SK-N-SH treated with all-trans-retinoic acid at 6 μM for 48 hours (cell line): ENCODE measurements around the gene IARS2.
A peak's percentile ranks its signal among the peaks of the same experiment; 100 is the strongest.
"Not testable (repeated sequence)": the region's sequence is repeated elsewhere in the genome, so short reads cannot be mapped to it uniquely, and the experiment has no call there.

Source experiments
- ATAC-seq: fragments of 200-7000 bp; cut with Tn5 transposase; 3 replicates; pipeline ENCODE4 v1.9.1; 2020; ENCODE audit warnings: mild to moderate bottlenecking, moderate library complexity
- ARNTL ChIP-seq: fragments of 450-650 bp; formaldehyde crosslinking; IDR thresholded peaks from 2 replicates; pipeline ENCODE4 v1.5.0; 2020; ENCODE audit warnings: low read depth, mild to moderate bottlenecking, moderate library complexity, borderline replicate concordance
- BACH2 ChIP-seq: fragments of 250-450 bp; sonication (Bioruptor Pico); IDR thresholded peaks from 2 replicates; pipeline ENCODE4 v1.9.0; 2021; ENCODE audit warnings: mild to moderate bottlenecking, borderline replicate concordance
- CREB5 ChIP-seq: fragments of 250-450 bp; sonication (Bioruptor Pico); IDR thresholded peaks from 2 replicates; pipeline ENCODE4 v1.5.1; 2020; ENCODE audit warnings: low read depth, mild to moderate bottlenecking, moderate library complexity
- ESRRG ChIP-seq: fragments of 250-450 bp; sonication (Bioruptor Pico); IDR thresholded peaks from 2 replicates; pipeline ENCODE4 v1.6.1; 2021; ENCODE audit warnings: mild to moderate bottlenecking
- GLIS3 ChIP-seq: fragments of 250-450 bp; sonication (Bioruptor Pico); IDR thresholded peaks from 2 replicates; pipeline ENCODE4 v1.5.0; 2020; ENCODE audit warnings: mild to moderate bottlenecking, moderate library complexity
- ISL1 ChIP-seq: fragments of 250-450 bp; sonication (Bioruptor Pico); IDR thresholded peaks from 2 replicates; pipeline ENCODE4 v2.1.2; 2022; ENCODE audit warnings: mild to moderate bottlenecking, moderate library complexity
- OSR1 ChIP-seq: fragments of 250-450 bp; sonication (Bioruptor Pico); IDR thresholded peaks from 2 replicates; pipeline ENCODE4 v1.8.0; 2022; ENCODE audit warnings: moderate library complexity, mild to moderate bottlenecking, inconsistent platforms
- PATZ1 ChIP-seq: fragments of 250-450 bp; sonication (Bioruptor Pico); IDR thresholded peaks from 2 replicates; pipeline ENCODE4 v1.8.0; 2020; ENCODE audit warnings: mild to moderate bottlenecking, moderate library complexity, borderline replicate concordance
- POU6F1 ChIP-seq: fragments of 250-450 bp; sonication (Bioruptor Pico); IDR thresholded peaks from 2 replicates; pipeline ENCODE4 v1.8.0; 2021; ENCODE audit warnings: low read depth, mild to moderate bottlenecking, moderate library complexity, borderline replicate concordance
- PPARA ChIP-seq: fragments of 250-450 bp; sonication (Bioruptor Pico); IDR thresholded peaks from 2 replicates; pipeline ENCODE4 v1.5.0; 2020; ENCODE audit warnings: mild to moderate bottlenecking, borderline replicate concordance
- RARB ChIP-seq: fragments of 250-450 bp; sonication (Bioruptor Pico); IDR thresholded peaks from 2 replicates; pipeline ENCODE4 v1.8.0; 2021; ENCODE audit warnings: mild to moderate bottlenecking, moderate library complexity
- SNAI2 ChIP-seq: fragments of 250-450 bp; sonication (Bioruptor Pico); IDR thresholded peaks from 2 replicates; pipeline ENCODE4 v1.5.0; 2020; ENCODE audit warnings: mild to moderate bottlenecking, moderate library complexity
- TCF4 ChIP-seq: fragments of 250-450 bp; sonication (Bioruptor Pico); IDR thresholded peaks from 2 replicates; pipeline ENCODE4 v1.8.0; 2021; ENCODE audit warnings: mild to moderate bottlenecking, moderate library complexity, borderline replicate concordance
- TOX ChIP-seq: fragments of 250-450 bp; sonication (Bioruptor Pico); IDR thresholded peaks from 2 replicates; pipeline ENCODE4 v1.8.0; 2021; ENCODE audit warnings: mild to moderate bottlenecking, moderate library complexity, borderline replicate concordance
- TSHZ2 ChIP-seq: fragments of 250-450 bp; sonication (Bioruptor Pico); IDR thresholded peaks from 2 replicates; pipeline ENCODE4 v1.5.0; 2020; ENCODE audit warnings: mild to moderate bottlenecking, moderate library complexity
- ZC3H10 ChIP-seq: fragments of 250-450 bp; sonication (Bioruptor Pico); IDR thresholded peaks from 2 replicates; pipeline ENCODE4 v1.5.1; 2021; ENCODE audit warnings: mild to moderate bottlenecking, moderate library complexity
- ZNF565 ChIP-seq: fragments of 450-650 bp; formaldehyde crosslinking; conservative IDR thresholded peaks from 2 replicates; pipeline ENCODE4 v1.5.0; 2020; ENCODE audit warnings: low read depth, mild to moderate bottlenecking, moderate library complexity
- ZNF70 ChIP-seq: fragments of 450-650 bp; formaldehyde crosslinking; IDR thresholded peaks from 2 replicates; pipeline ENCODE4 v1.5.0; 2020; ENCODE audit warnings: mild to moderate bottlenecking, moderate library complexity
- ZNF8 ChIP-seq: fragments of 450-650 bp; formaldehyde crosslinking; IDR thresholded peaks from 2 replicates; pipeline ENCODE4 v1.5.0; 2020; ENCODE audit warnings: mild to moderate bottlenecking, moderate library complexity

IARS2 gene

GRCh38 chr1:220099826-220100225 lies 5.9 kb downstream of the IARS2 start (continued):
- TF ChIP-seq PPARA (CRISPR knock-in tag) (no peak), TCF4 (no peak), PATZ1 (CRISPR knock-in tag) (no peak), ZNF70 (CRISPR knock-in tag) (no peak), ARNTL (CRISPR knock-in tag) (no peak), ZC3H10 (no peak)

GRCh38 chr1:220110473-220110872 lies 16.5 kb downstream of the IARS2 start:
- not testable (repeated sequence) for ATAC-seq

- ATAC-seq, result not testable (repeated sequence)
These were observed 18.7 kb downstream of the IARS2 start for GRCh38 chr1:220112600-220112999.

GRCh38 chr1:220113136-220113695 lies 19.3 kb downstream of the IARS2 start:
- peak; percentile 73; the same call in 2 of the 3 replicates for ATAC-seq
- no peak for TF ChIP-seq ZNF565 (CRISPR knock-in tag)
- TF ChIP-seq PPARA (CRISPR knock-in tag), result no peak
- TF ChIP-seq RARB (CRISPR knock-in tag), result no peak
- TF ChIP-seq OSR1, result no peak
- TF ChIP-seq, all 23 proteins: peak for 0

- TF ChIP-seq ZNF565 (CRISPR knock-in tag), result no peak
- ATAC-seq, result no peak
These were observed 25.1 kb downstream of the IARS2 start for GRCh38 chr1:220119043-220119512.

GRCh38 chr1:220121791-220122530 lies 28.0 kb downstream of the IARS2 start:
- ATAC-seq, result no peak
- no peak for TF ChIP-seq ARNTL (CRISPR knock-in tag)
- no peak for TF ChIP-seq ISL1 (CRISPR knock-in tag)
- TF ChIP-seq CREB5 (CRISPR knock-in tag), result no peak
- TF ChIP-seq PATZ1 (CRISPR knock-in tag), result no peak
- TF ChIP-seq SNAI2 (CRISPR knock-in tag), result no peak
- TF ChIP-seq POU6F1, result no peak
- no peak for TF ChIP-seq OSR1
- TF ChIP-seq RARB (CRISPR knock-in tag), result no peak
- TF ChIP-seq ZNF70 (CRISPR knock-in tag), result no peak
- no peak for TF ChIP-seq ZNF8 (CRISPR knock-in tag)
- no peak for TF ChIP-seq TOX (CRISPR knock-in tag)
- no peak for TF ChIP-seq ESRRG (CRISPR knock-in tag)
- TF ChIP-seq BACH2 (CRISPR knock-in tag), result no peak
- no peak for TF ChIP-seq GLIS3 (CRISPR knock-in tag)
- TF ChIP-seq ZNF565 (CRISPR knock-in tag), result no peak
- no peak for TF ChIP-seq ZC3H10
- TF ChIP-seq TSHZ2 (CRISPR knock-in tag), result no peak
